ENCODE data around the gene RAMP3. TPM values are rescaled to one million over a fixed set of nuclear protein-coding genes. Genes with fewer than 3 reads are reported as not detected.

RAMP3 gene
- total RNA-seq, 4 donors from 2014 or later = 31.9 to 66.5 (median 46.1) TPM

GRCh38 chr7:45219130-45219529, 61.5 kb downstream of the RAMP3 start:
- 81 to 89% methylated on average over 5 to 9 of the region's 12 CpGs for WGBS, 2 donors (ENCODE audit: low coverage in 1 of 2)
- H3K4me1 ChIP-seq = no peaks in the 10 kb centered on the region
- no peak overlapping the region for H3K27ac ChIP-seq
- peaks cover 56% of the 10 kb centered on the region for H3K27me3 ChIP-seq
- H3K4me3 ChIP-seq = no peak overlapping the region
- TF ChIP-seq POLR2AphosphoS5 (IDR thresholded peaks at IDR 0.05) = no peak
- TF ChIP-seq CTCF (IDR thresholded peaks at IDR 0.05) = no peak
- TF ChIP-seq EP300 (IDR thresholded peaks at IDR 0.05) = no peak
- no peak for ATAC-seq
- no peaks in the 10 kb centered on the region for H3K36me3 ChIP-seq
- no peaks in the 10 kb centered on the region for H3K9me3 ChIP-seq

DNA sequence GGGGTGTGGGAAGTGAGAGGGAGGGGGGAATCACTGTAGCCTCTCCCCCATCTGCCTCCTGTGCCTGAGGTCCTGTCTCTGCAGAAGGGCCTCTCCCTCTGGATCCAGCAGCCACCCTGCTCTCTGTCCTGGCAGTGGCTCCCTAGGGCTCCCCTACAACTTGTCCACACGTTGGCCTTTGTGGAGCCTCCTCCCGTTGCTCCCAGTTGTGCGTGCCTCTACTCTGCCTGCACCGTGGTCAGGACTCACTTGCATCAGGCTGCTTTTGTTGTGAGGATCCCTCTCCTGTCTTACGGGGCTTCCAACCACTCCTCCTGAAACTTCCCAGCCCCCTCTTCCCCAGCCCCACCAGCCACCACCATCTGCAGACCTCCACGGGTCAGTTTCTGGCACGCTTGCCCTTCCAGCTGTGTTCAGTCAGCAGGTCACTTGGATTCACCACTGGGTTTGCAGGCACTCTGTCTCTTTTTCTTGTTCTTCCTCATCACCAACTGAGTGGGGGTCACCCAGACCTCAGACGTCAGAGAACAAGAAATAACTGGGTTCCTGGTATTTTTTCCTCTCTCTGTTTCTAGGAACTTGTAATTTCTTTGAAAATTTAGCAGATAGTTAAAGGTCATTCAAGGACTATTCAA, 62.3 kb downstream of the RAMP3 start:
- TF ChIP-seq POLR2A (IDR thresholded peaks at IDR 0.05) (no peak), POLR2AphosphoS5 (IDR thresholded peaks at IDR 0.05) (no peak), EP300 (IDR thresholded peaks at IDR 0.05) (no peak), CTCF (IDR thresholded peaks at IDR 0.05) (no peak)
- 13 to 40% methylated on average over 3 to 8 of the region's 8 CpGs for WGBS, 2 donors (ENCODE audit: low coverage in 1 of 2)

DNA sequence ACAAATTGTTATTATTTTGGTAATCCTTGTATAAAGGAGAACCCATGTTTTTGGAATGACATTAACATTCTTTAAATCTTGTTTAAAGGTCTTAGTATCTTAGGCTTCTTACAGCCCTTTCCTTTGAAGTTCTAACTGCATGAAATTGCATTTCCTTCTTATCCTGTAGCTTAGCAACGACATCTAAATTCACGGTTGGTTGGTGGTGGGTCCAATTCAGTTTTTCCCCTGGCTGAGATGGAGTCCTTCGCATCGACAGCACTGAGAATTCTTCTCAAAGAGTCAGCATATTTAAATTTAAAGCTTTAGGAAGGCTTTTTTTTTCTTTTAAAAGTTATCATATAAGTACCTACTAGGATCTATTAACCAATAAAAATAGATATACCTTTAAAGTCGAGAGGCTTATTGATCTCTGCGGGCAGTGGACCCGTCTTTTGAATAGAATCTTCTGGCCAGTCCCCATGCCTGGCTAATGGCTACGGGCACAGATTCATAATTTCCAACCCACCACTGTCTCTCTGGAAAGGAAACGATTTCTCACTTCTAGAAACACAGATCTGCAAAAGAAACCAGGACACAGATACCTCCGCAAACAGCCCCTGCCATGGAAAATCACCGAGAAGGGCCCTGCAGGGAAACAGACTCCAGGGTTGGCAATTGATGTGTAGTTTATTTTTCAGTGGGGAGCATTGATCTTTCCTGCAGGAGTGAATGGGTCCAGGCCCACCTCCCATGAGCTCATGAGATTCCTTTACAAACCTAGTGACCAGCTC, 63.4 kb downstream of the RAMP3 start:
- TF ChIP-seq POLR2AphosphoS5 (IDR thresholded peaks at IDR 0.05) (no peak), EP300 (IDR thresholded peaks at IDR 0.05) (no peak), CTCF (IDR thresholded peaks at IDR 0.05) (no peak), POLR2A (IDR thresholded peaks at IDR 0.05) (no peak)
- Histone ChIP-seq H3K36me3 (no peaks in the 10 kb centered on the region), H3K4me3 (no peak overlapping the region), H3K27ac (no peak overlapping the region), H3K27me3 (peaks cover 48% of the 10 kb centered on the region), H3K4me1 (no peaks in the 10 kb centered on the region), H3K9me3 (no peaks in the 10 kb centered on the region)
- 65 to 68% methylated on average over 9 to 11 of the region's 11 CpGs for WGBS, 2 donors (ENCODE audit: low coverage in 1 of 2)
- no peak for ATAC-seq

More for the DNA sequence above, 62.3 kb downstream of the RAMP3 start:
- no peak overlapping the region for H3K4me3 ChIP-seq
- no peaks in the 10 kb centered on the region for H3K9me3 ChIP-seq
- no peak for ATAC-seq
- H3K27me3 ChIP-seq = peaks cover 54% of the 10 kb centered on the region
- H3K4me1 ChIP-seq = no peaks in the 10 kb centered on the region
- H3K36me3 ChIP-seq = no peaks in the 10 kb centered on the region
- no peak overlapping the region for H3K27ac ChIP-seq

GRCh38 chr7:45221896-45222604, 64.5 kb downstream of the RAMP3 start:
- no peaks in the 10 kb centered on the region for H3K4me1 ChIP-seq
- no peaks in the 10 kb centered on the region for H3K36me3 ChIP-seq
- TF ChIP-seq EP300 (IDR thresholded peaks at IDR 0.05) = no peak
- TF ChIP-seq POLR2AphosphoS5 (IDR thresholded peaks at IDR 0.05) = no peak
- TF ChIP-seq CTCF (IDR thresholded peaks at IDR 0.05) = no peak
- TF ChIP-seq POLR2A (IDR thresholded peaks at IDR 0.05) = no peak
- H3K27ac ChIP-seq = no peak overlapping the region
- H3K9me3 ChIP-seq = no peaks in the 10 kb centered on the region
- WGBS, 2 donors (ENCODE audit: low coverage in 1 of 2) = 44 to 96% methylated on average over 1 to 6 of the region's 7 CpGs
- no peak for ATAC-seq
- H3K4me3 ChIP-seq = no peak overlapping the region
- peaks cover 38% of the 10 kb centered on the region for H3K27me3 ChIP-seq

All from gastroesophageal sphincter (tissue), 4 donors.